Smooth muscle cell (in vitro differentiated cells): ENCODE results near the gene APBA1. TPM values are rescaled to one million over a fixed set of nuclear protein-coding genes. Genes with fewer than 3 reads are reported as not detected.

ENCODE experiments used
- DNase-seq: peaks from one replicate; lab custom pipeline; 2025; ENCODE audit not compliant: unreplicated experiment; lab: John Stamatoyannopoulos, UW
- H2AFZ ChIP-seq: fragments of 200-600 bp; sonication (generic); 2 replicates; pipeline ENCODE4 v1.6.0; 2016; ENCODE audit warnings: antibody characterized with exemption, low read depth, mild to moderate bottlenecking
- H3F3A ChIP-seq: fragments of 200-600 bp; sonication (generic); 2 replicates; pipeline ENCODE4 v1.6.0; 2017; ENCODE audit warnings: antibody characterized with exemption, low read depth
- H3K27ac ChIP-seq: fragments of 200-600 bp; sonication (generic); 2 replicates; pipeline ENCODE4 v1.5.1; 2016; ENCODE audit warnings: low read depth, mild to moderate bottlenecking
- H3K27me3 ChIP-seq: fragments of 200-600 bp; sonication (generic); 2 replicates; pipeline ENCODE4 v1.6.1; 2016; ENCODE audit warnings: low read depth, mild to moderate bottlenecking
- H3K36me3 ChIP-seq: fragments of 200-600 bp; sonication (generic); 2 replicates; pipeline ENCODE4 v1.5.1; 2016; ENCODE audit warnings: low read depth
- H3K4me1 ChIP-seq: fragments of 200-600 bp; sonication (generic); 2 replicates; pipeline ENCODE4 v1.5.1; 2016; ENCODE audit warnings: low read depth
- H3K4me2 ChIP-seq: fragments of 200-600 bp; sonication (generic); 2 replicates; pipeline ENCODE4 v1.6.0; 2016; ENCODE audit warnings: mild to moderate bottlenecking
- H3K4me3 ChIP-seq: fragments of 200-600 bp; sonication (generic); 2 replicates; pipeline ENCODE4 v1.5.1; 2016; ENCODE audit warnings: mild to moderate bottlenecking
- H3K79me2 ChIP-seq: fragments of 200-600 bp; sonication (generic); 2 replicates; pipeline ENCODE4 v1.6.0; 2016; ENCODE audit warnings: low read depth, mild to moderate bottlenecking
- H3K9ac ChIP-seq: fragments of 200-600 bp; sonication (generic); 2 replicates; pipeline ENCODE4 v1.6.0; 2016; ENCODE audit warnings: low read depth
- H3K9me3 ChIP-seq: fragments of 200-600 bp; sonication (generic); replicated peaks from 2 replicates; pipeline ENCODE4 v1.5.1; 2016; ENCODE audit warnings: low read depth
- H4K20me1 ChIP-seq: fragments of 200-600 bp; sonication (generic); 2 replicates; pipeline ENCODE4 v1.6.0; 2016; ENCODE audit warnings: low read depth
- CTCF ChIP-seq: fragments of 200-600 bp; sonication (generic); IDR thresholded peaks from 2 replicates; pipeline ENCODE4 v1.5.1; 2017; ENCODE audit warnings: borderline replicate concordance, mild to moderate bottlenecking, antibody characterized with exemption; ENCODE audit not compliant: insufficient read depth, poor library complexity, severe bottlenecking
- WGBS: methylation state at CpG from one replicate; pipeline ENCODE4 v1.1.7; 2016; ENCODE audit warnings: low lambda C conversion rate; 5-methylcytosine and 5-hydroxymethylcytosine counted together
- polyA plus RNA-seq: library from polyadenylated mRNA; unstranded; fragments of >200 nt; fragmentation: Nextera tagmentation; extraction: Ambion mirVana; gene quantifications from 2 replicates; pipeline ENCODE4 v1.2.1, GENCODE V29; 2016
- total RNA-seq: library from RNA; depleted of rRNA; stranded (reverse); fragments of >200 nt; gene quantifications from 2 replicates; pipeline ENCODE4 v1.2.3, GENCODE V29; 2014

Gene APBA1
- total and polyA plus RNA-seq, 2 experiments from 2014 or later, result 1.4 to 6.1 TPM

- H3K4me3 ChIP-seq, result no peak overlapping the region
These were observed 275.4 kb downstream of the APBA1 start for GRCh38 chr9:69396759-69397158.

GRCh38 chr9:69395718-69396117 lies 276.5 kb downstream of the APBA1 start:
- H4K20me1 ChIP-seq, result no peaks in the 10 kb centered on the region
- 97% methylated on average over 5 of the region's 5 CpGs for WGBS
- no peaks in the 10 kb centered on the region for H3K36me3 ChIP-seq
- H3K4me3 ChIP-seq, result no peak overlapping the region
- H3K4me2 ChIP-seq, result no peak overlapping the region
- H3K27me3 ChIP-seq, result no peaks in the 10 kb centered on the region
- DNase-seq, result no peak
- no peak overlapping the region for H3K9ac ChIP-seq
- H3K27ac ChIP-seq, result no peak overlapping the region
- H3F3A ChIP-seq, result no peaks in the 10 kb centered on the region
- no peaks in the 10 kb centered on the region for H3K4me1 ChIP-seq
- no peaks in the 10 kb centered on the region for H3K9me3 ChIP-seq
- no peak for TF ChIP-seq CTCF
- H3K79me2 ChIP-seq, result no peaks in the 10 kb centered on the region
- no peak overlapping the region for H2AFZ ChIP-seq

More at GRCh38 chr9:69396759-69397158, 275.4 kb downstream of the APBA1 start:
- Histone ChIP-seq H3K9ac (no peak overlapping the region), H3K4me2 (no peak overlapping the region), H3K27me3 (no peaks in the 10 kb centered on the region), H4K20me1 (no peaks in the 10 kb centered on the region), H3K36me3 (no peaks in the 10 kb centered on the region), H3K9me3 (no peaks in the 10 kb centered on the region), H3K4me1 (no peaks in the 10 kb centered on the region), H3F3A (no peaks in the 10 kb centered on the region), H3K79me2 (no peaks in the 10 kb centered on the region), H3K27ac (no peak overlapping the region), H2AFZ (no peak overlapping the region)
- WGBS, result 88% methylated on average over 2 of the region's 2 CpGs
- DNase-seq, result no peak
- no peak for TF ChIP-seq CTCF

- H3F3A ChIP-seq, result no peaks in the 10 kb centered on the region
These were observed 278.7 kb downstream of the APBA1 start for GRCh38 chr9:69393425-69393824.

More at GRCh38 chr9:69393425-69393824, 278.7 kb downstream of the APBA1 start:
- Histone ChIP-seq H3K4me1 (no peaks in the 10 kb centered on the region), H3K9ac (no peak overlapping the region), H4K20me1 (no peaks in the 10 kb centered on the region), H3K36me3 (no peaks in the 10 kb centered on the region), H3K27ac (no peak overlapping the region), H3K9me3 (no peaks in the 10 kb centered on the region), H3K79me2 (no peaks in the 10 kb centered on the region), H2AFZ (no peak overlapping the region), H3K27me3 (no peaks in the 10 kb centered on the region), H3K4me3 (no peak overlapping the region), H3K4me2 (no peak overlapping the region)
- no peak for DNase-seq
- TF ChIP-seq CTCF, result no peak
- 95% methylated on average over 6 of the region's 6 CpGs for WGBS
